HepG2 (cell line): ENCODE data around the gene TMEM33. TPM values are rescaled to one million over a fixed set of nuclear protein-coding genes. Genes with fewer than 3 reads are reported as not detected.

Experiments used
- ARID4A ChIP-seq: sonication (generic); formaldehyde crosslinking; IDR thresholded peaks from 2 replicates; pipeline ENCODE4 v1.5.0; 2020; ENCODE audit warnings: mild to moderate bottlenecking, missing genetic modification reagents, borderline replicate concordance
- FOXO4 ChIP-seq: sonication (generic); formaldehyde crosslinking; conservative IDR thresholded peaks from 2 replicates; pipeline ENCODE4 v1.8.1; 2023; ENCODE audit warnings: missing genetic modification reagents
- GTF3A ChIP-seq: sonication (generic); formaldehyde crosslinking; conservative IDR thresholded peaks from 2 replicates; pipeline ENCODE4 v1.4.0; 2020; ENCODE audit warnings: mild to moderate bottlenecking, missing genetic modification reagents
- HNF1A ChIP-seq, 2 experiments: sonication (generic) in 1 of 2; formaldehyde crosslinking in 1 of 2; IDR thresholded peaks; 2 replicates each; pipeline versions ENCODE4 v1.4.0 to v1.6.1; 2016 to 2020; ENCODE audit warnings: borderline replicate concordance in 1 of 2, low read depth in 1 of 2, mild to moderate bottlenecking in 1 of 2, missing genetic modification reagents in 1 of 2
- MNT ChIP-seq: fragments of 450-650 bp; IDR thresholded peaks from 2 replicates; pipeline ENCODE4 v1.6.1; 2016
- PAX8 ChIP-seq: sonication (generic); formaldehyde crosslinking; IDR thresholded peaks from 2 replicates; pipeline ENCODE4 v1.8.0; 2022; ENCODE audit warnings: mild to moderate bottlenecking, missing genetic modification reagents, borderline replicate concordance
- TRIM22 ChIP-seq: fragments of 450-650 bp; IDR thresholded peaks from 2 replicates; pipeline ENCODE4 v1.6.1; 2017
- ZNF205 ChIP-seq: IDR thresholded peaks from 2 replicates; pipeline ENCODE4 v1.6.1; 2018; ENCODE audit warnings: missing biosample characterization, missing genetic modification reagents
- ZNF264 ChIP-seq: sonication (generic); formaldehyde crosslinking; IDR thresholded peaks from 2 replicates; pipeline ENCODE4 v1.4.0; 2020; ENCODE audit warnings: missing genetic modification reagents
- ZNF652 ChIP-seq: IDR thresholded peaks from 2 replicates; pipeline ENCODE4 v1.6.1; 2016; ENCODE audit warnings: low read depth, borderline replicate concordance
- ZNF747 ChIP-seq: sonication (generic); formaldehyde crosslinking; IDR thresholded peaks from 2 replicates; pipeline ENCODE4 v1.8.1; 2023; ENCODE audit warnings: missing genetic modification reagents, mild to moderate bottlenecking, borderline replicate concordance
- ZNF749 ChIP-seq: sonication (generic); formaldehyde crosslinking; IDR thresholded peaks from 2 replicates; pipeline ENCODE4 v1.8.0; 2022; ENCODE audit warnings: mild to moderate bottlenecking, missing genetic modification reagents, moderate library complexity, borderline replicate concordance
- ZNF768 ChIP-seq: sonication (generic); formaldehyde crosslinking; IDR thresholded peaks from 2 replicates; pipeline ENCODE4 v1.4.0; 2020; ENCODE audit warnings: missing genetic modification reagents
- ZSCAN12 ChIP-seq: sonication (generic); formaldehyde crosslinking; IDR thresholded peaks from 2 replicates; pipeline ENCODE4 v1.9.0; 2021; ENCODE audit warnings: mild to moderate bottlenecking, missing genetic modification reagents
- polyA plus RNA-seq, 8 experiments: library from polyadenylated mRNA; depleted of rRNA in 3 of 8; stranded (reverse) in 7 of 8; unstranded in 1 of 8; fragments of >200 nt; fragmentation: Illumina TruSeq in 4 of 8; extraction: Trizol in 4 of 8; gene quantifications; 2 replicates each; pipeline versions ENCODE4 v1.2.1 to v1.2.3, GENCODE V29; 2011 to 2016; ENCODE audit warnings: low read depth in 4 of 8, missing spikeins in 1 of 8, mixed read lengths in 1 of 8; ENCODE audit not compliant: insufficient read depth in 1 of 8
- total RNA-seq, 5 experiments: library from RNA; depleted of rRNA; stranded (reverse); fragments of >200 nt; fragmentation: Illumina TruSeq; extraction: Trizol; gene quantifications; 2 replicates each; pipeline ENCODE4 v1.2.3, GENCODE V29; 2016; ENCODE audit warnings: low read depth in 1 of 5

Gene TMEM33
- total and polyA plus RNA-seq, 2 of the 13 experiments (the other 11 are each of a cell fraction or from before 2014, with no cell fraction given): 36.1 to 66.6 TPM

- TF ChIP-seq ARID4A (CRISPR knock-in tag): peak; percentile 92
- TF ChIP-seq MNT: no peak
- TF ChIP-seq ZNF749 (CRISPR knock-in tag): no peak
- no peak for TF ChIP-seq ZNF205 (CRISPR knock-in tag)
- no peak for TF ChIP-seq TRIM22
- TF ChIP-seq ZNF747: peak; percentile 39; the same call in 1 of the 2 replicates
- no peak for TF ChIP-seq ZSCAN12
- peak; percentile 79; the same call in 1 of the 2 replicates for TF ChIP-seq ZNF768 (CRISPR knock-in tag)
- TF ChIP-seq GTF3A (CRISPR knock-in tag): no peak
- no peak for TF ChIP-seq ZNF652 (CRISPR knock-in tag)
- TF ChIP-seq ZNF264 (CRISPR knock-in tag): no peak
- no peak for TF ChIP-seq HNF1A (IDR thresholded peaks at IDR 0.05; ENCODE audit: low read depth)
- TF ChIP-seq HNF1A (CRISPR knock-in tag; IDR thresholded peaks at IDR 0.05; ENCODE audit: borderline replicate concordance): no peak; the same call in 1 of the 2 replicates
- TF ChIP-seq PAX8 (CRISPR knock-in tag): no peak
- no peak for TF ChIP-seq FOXO4 (CRISPR knock-in tag)
Measured at GRCh38 chr4:41990365-41991111, 55.3 kb downstream of the TMEM33 start, which contains the start of gene SLC30A9 (continued).
